ENCODE measurements around the gene PPRC1.
A peak's percentile ranks its signal among the peaks of the same experiment; 100 is the strongest.
"Not testable (repeated sequence)": the region's sequence is repeated elsewhere in the genome, so short reads cannot be mapped to it uniquely, and the experiment has no call there.

The PPRC1 gene

GRCh38 chr10:102147561-102147960 is 14.7 kb downstream of the PPRC1 start:
- no peak for DNase-seq

GRCh38 chr10:102148275-102148674 is 15.4 kb downstream of the PPRC1 start:
- no peak for DNase-seq

GRCh38 chr10:102150970-102151773 is 18.3 kb downstream of the PPRC1 start:
- DNase-seq: no peak

GRCh38 chr10:102151774-102152544 is 19.1 kb downstream of the PPRC1 start, which contains the start of gene NOLC1:
Gene NOLC1, plus strand, starts transcription at chr10:102152389. Its CDS starts 22 bp downstream, at chr10:102152411.
- DNase-seq: peak; percentile 100

GRCh38 chr10:102152545-102152890 is 19.7 kb downstream of the PPRC1 start:
- peak; percentile 50 to 53 for DNase-seq

- DNase-seq: no peak
Measured at GRCh38 chr10:102153093-102153620, 20.3 kb downstream of the PPRC1 start.

GRCh38 chr10:102154466-102155116 is 21.8 kb downstream of the PPRC1 start:
- no peak for DNase-seq

GRCh38 chr10:102157224-102157623 is 24.4 kb downstream of the PPRC1 start:
- no peak for DNase-seq

GRCh38 chr10:102159051-102159597 is 26.3 kb downstream of the PPRC1 start:
- no peak for DNase-seq

GRCh38 chr10:102159831-102160230 is 27.0 kb downstream of the PPRC1 start:
- no peak for DNase-seq

- no peak for DNase-seq
Measured at GRCh38 chr10:102163342-102163989, 30.6 kb downstream of the PPRC1 start.

- DNase-seq: no peak
Measured at GRCh38 chr10:102167861-102168260, 35.0 kb downstream of the PPRC1 start.

GRCh38 chr10:102170602-102171001 is 37.8 kb downstream of the PPRC1 start:
- no peak for DNase-seq

GRCh38 chr10:102172288-102172687 is 39.4 kb downstream of the PPRC1 start:
- no peak for DNase-seq

GRCh38 chr10:102175415-102175814 is 42.6 kb downstream of the PPRC1 start:
- no peak for DNase-seq

- DNase-seq: no peak
Measured at GRCh38 chr10:102184606-102185005, 51.8 kb downstream of the PPRC1 start.

GRCh38 chr10:102185272-102185671 is 52.4 kb downstream of the PPRC1 start:
- no peak for DNase-seq

GRCh38 chr10:102185811-102186527 is 53.1 kb downstream of the PPRC1 start:
- no peak for DNase-seq

GRCh38 chr10:102188298-102188940 is 55.6 kb downstream of the PPRC1 start:
- DNase-seq: no peak

GRCh38 chr10:102188941-102189898 is 56.4 kb downstream of the PPRC1 start:
- not testable (repeated sequence) for DNase-seq

Measured in activated CD4-positive, alpha-beta T cell treated with anti-CD3 and anti-CD28 coated beads, Interleukin-2, amount 50 U/mL, for 4 hours (primary cell).